Lung (tissue), 12 donors: ENCODE results near the gene GAB3. TPM values are rescaled to one million over a fixed set of nuclear protein-coding genes. Genes with fewer than 3 reads are reported as not detected.

Source experiments
- ATAC-seq: fragments of 200-7000 bp; cut with Tn5 transposase; one replicate; pipeline ENCODE4 v1.9.1; 2020; ENCODE audit warnings: moderate number of reproducible peaks; ENCODE audit not compliant: insufficient read depth, low FRiP score
- DNase-seq, 3 donors: peaks; one replicate each; pipeline ENCODE4 v3.0.0-alpha.2; 2013 to 2017
- H3K27ac ChIP-seq, 2 donors: one replicate each; pipeline ENCODE4 v1.5.1; 2013; ENCODE audit warnings: mild to moderate bottlenecking in 2 of 2, moderate library complexity in 2 of 2, control low read depth in 1 of 2, inconsistent platforms in 1 of 2, low read depth in 1 of 2, low read length in 1 of 2
- H3K27me3 ChIP-seq, 3 donors: one replicate each; pipeline ENCODE4 v1.5.1; 2013; ENCODE audit warnings: low read length in 2 of 3; ENCODE audit not compliant: control insufficient read depth in 3 of 3, insufficient read depth in 3 of 3
- H3K36me3 ChIP-seq, 4 donors: one replicate each; pipeline ENCODE4 v1.5.1; 2013; ENCODE audit warnings: low read length in 4 of 4, mild to moderate bottlenecking in 1 of 4, moderate library complexity in 1 of 4; ENCODE audit not compliant: control insufficient read depth in 4 of 4, insufficient read depth in 4 of 4
- H3K4me1 ChIP-seq, 5 donors: one replicate each; pipeline ENCODE4 v1.5.1; 2013; ENCODE audit warnings: low read length in 5 of 5, mild to moderate bottlenecking in 2 of 5, moderate library complexity in 1 of 5; ENCODE audit not compliant: control insufficient read depth in 5 of 5, insufficient read depth in 5 of 5
- H3K4me3 ChIP-seq: one replicate; pipeline ENCODE4 v1.5.1; 2013; ENCODE audit warnings: mild to moderate bottlenecking, control low read depth, moderate library complexity
- H3K9ac ChIP-seq, 2 donors: one replicate each; pipeline ENCODE4 v1.5.1; 2013; ENCODE audit warnings: low read length in 2 of 2, control low read depth in 1 of 2; ENCODE audit not compliant: insufficient read depth in 1 of 2
- H3K9me3 ChIP-seq, 4 donors: one replicate each; pipeline ENCODE4 v1.5.1; 2013; ENCODE audit warnings: low read length in 3 of 4, mild to moderate bottlenecking in 1 of 4, moderate library complexity in 1 of 4; ENCODE audit not compliant: control insufficient read depth in 4 of 4, insufficient read depth in 3 of 4
- CTCF ChIP-seq: IDR thresholded peaks from 2 replicates; pipeline ENCODE4 v1.5.1; 2012; ENCODE audit warnings: mild to moderate bottlenecking; ENCODE audit errors: control extremely low read depth, extremely low read depth
- WGBS, 2 donors: extraction: QIAGEN DNeasy Blood & Tissue Kit; methylation state at CpG; one replicate each; pipeline ENCODE4 v1.1.7; 2013; 5-methylcytosine and 5-hydroxymethylcytosine counted together
- polyA plus RNA-seq, 2 donors: library from polyadenylated mRNA; stranded (reverse); fragments of 200-250 nt; gene quantifications; one replicate each; pipeline ENCODE4 v1.2.1, GENCODE V29; 2013
- total RNA-seq, 2 donors: library from RNA; depleted of rRNA in 1 of 2; stranded (reverse); fragments of >200 nt in 1 of 2; gene quantifications; one replicate each; pipeline ENCODE4 v1.2.1, GENCODE V29; 2014 to 2021
- donor health status: control.
- donor health status: control.
- donor health status: Bipolar disorder and iron deficiency.
- donor health status: healthy.
- donor health status: DM: yes; HTN: yes; CAD: no.

GAB3 gene
- total and polyA plus RNA-seq, 4 donors: 4.4 to 12.8 (median 10.2) TPM

- TF ChIP-seq CTCF: no peak
- Histone ChIP-seq H3K27ac (peak overlapping the region in 1 of 2 donors; percentile 28), H3K9ac (no peak overlapping the region), H3K36me3 (no peaks in the 10 kb centered on the region), H3K4me3 (no peak overlapping the region), H3K27me3 (no peaks in the 10 kb centered on the region), H3K9me3 (peaks cover 0 to 3% (median under 1%) of the 10 kb centered on the region in 4 donors), H3K4me1 (peaks cover 14 to 31% (median 27%) of the 10 kb centered on the region in 5 donors)
- DNase-seq: no peak
- WGBS, 2 donors: 35 to 75% methylated on average over 2 of the region's 2 CpGs
- no peak for ATAC-seq
Measured at GRCh38 chrX:154724993-154725756, 25.7 kb downstream of the GAB3 start.

- Histone ChIP-seq H3K36me3 (no peaks in the 10 kb centered on the region), H3K27ac (no peak overlapping the region), H3K4me3 (no peak overlapping the region), H3K4me1 (peaks cover 0 to 17% (median 0%) of the 10 kb centered on the region in 5 donors), H3K27me3 (no peaks in the 10 kb centered on the region), H3K9me3 (peaks cover 0 to 3% (median under 1%) of the 10 kb centered on the region in 4 donors), H3K9ac (no peak overlapping the region)
- 92 to 100% methylated on average over 3 of the region's 3 CpGs for WGBS, 2 donors
- DNase-seq (no peak), ATAC-seq (no peak)
- TF ChIP-seq CTCF: no peak
Measured at GRCh38 chrX:154721155-154721554, 29.7 kb downstream of the GAB3 start.

DNA sequence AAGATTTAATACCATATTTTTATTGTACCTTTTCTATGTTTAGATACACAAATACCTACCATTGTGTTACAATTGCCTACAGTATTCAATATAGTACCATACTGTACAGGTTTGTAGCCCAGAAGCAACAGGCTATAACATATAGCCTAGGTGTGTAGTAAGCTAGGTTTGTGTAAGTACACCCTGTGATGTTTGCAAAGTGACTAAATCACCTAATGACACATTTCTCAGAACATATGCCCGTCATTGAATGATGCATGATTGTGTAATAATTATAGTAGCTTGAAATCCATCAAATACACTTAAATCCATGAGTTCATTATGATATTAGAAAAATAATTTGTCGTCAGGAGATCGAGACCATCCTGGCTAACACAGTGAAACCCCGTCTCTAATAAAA is 30.8 kb downstream of the GAB3 start:
- DNase-seq (no peak), ATAC-seq (no peak)
- Histone ChIP-seq H3K27me3 (no peaks in the 10 kb centered on the region), H3K4me1 (peaks cover 0 to 13% (median 0%) of the 10 kb centered on the region in 5 donors), H3K9ac (no peak overlapping the region), H3K36me3 (no peaks in the 10 kb centered on the region), H3K9me3 (peaks cover 0 to 3% (median under 1%) of the 10 kb centered on the region in 4 donors), H3K4me3 (no peak overlapping the region), H3K27ac (no peak overlapping the region)
- TF ChIP-seq CTCF: no peak
- WGBS, 2 donors: 55 to 65% methylated on average over 4 of the region's 4 CpGs
